Large intestine (tissue), 12 donors: ENCODE measurements around the gene POM121C. TPM values are rescaled to one million over a fixed set of nuclear protein-coding genes. Genes with fewer than 3 reads are reported as not detected.
"Not testable (repeated sequence)": the region's sequence is repeated elsewhere in the genome, so short reads cannot be mapped to it uniquely, and the experiment has no call there.

Experiments
- DNase-seq, 2 donors: peaks; one replicate each; pipeline versions ENCODE4 v3.0.0 to v3.0.0-alpha.2; 2013
- H3K27ac ChIP-seq: one replicate; pipeline ENCODE4 v1.5.1; 2013; ENCODE audit warnings: low read length
- H3K27me3 ChIP-seq: 2 replicates; pipeline ENCODE4 v1.6.1; 2013; ENCODE audit warnings: low read length; ENCODE audit not compliant: control insufficient read depth, insufficient read depth
- H3K36me3 ChIP-seq: 2 replicates; pipeline ENCODE4 v1.6.1; 2013; ENCODE audit warnings: low read length; ENCODE audit not compliant: control insufficient read depth, insufficient read depth
- H3K4me1 ChIP-seq: one replicate; pipeline ENCODE4 v1.6.1; 2013; ENCODE audit warnings: low read length; ENCODE audit not compliant: control insufficient read depth, insufficient read depth
- H3K4me3 ChIP-seq: one replicate; pipeline ENCODE4 v1.5.1; 2013; ENCODE audit warnings: low read length
- H3K9me3 ChIP-seq: one replicate; pipeline ENCODE4 v1.6.1; 2013; ENCODE audit warnings: mild to moderate bottlenecking, low read depth, low read length, moderate library complexity; ENCODE audit not compliant: control insufficient read depth
- WGBS: methylation state at CpG from one replicate; pipeline ENCODE4 v1.1.5; 2013; ENCODE audit warnings: low lambda C conversion rate; ENCODE audit not compliant: insufficient coverage; 5-methylcytosine and 5-hydroxymethylcytosine counted together
- long read RNA-seq, 11 donors: transcript quantifications; one replicate each; lab custom pipeline, GENCODE V29; 2026
- polyA plus RNA-seq: library from polyadenylated mRNA; unstranded; fragments of 120-200 nt; gene quantifications from one replicate; pipeline ENCODE4 v1.2.1, GENCODE V29; 2013

POM121C gene
- polyA plus RNA-seq = 38.2 TPM
- long read RNA-seq, donor 1 = 0 reads
- long read RNA-seq, donor 2, full-length matches to known transcripts = 2 of 2 reads
- long read RNA-seq, donor 2, partial matches to known transcripts = 0 of 2 reads
- long read RNA-seq, donor 2, other reads (novel, unspliced or antisense) = 0 of 2 reads
- long read RNA-seq, donor 3, partial matches to known transcripts = 5 of 8 reads
- long read RNA-seq, donor 3, other reads (novel, unspliced or antisense) = 0 of 8 reads
- long read RNA-seq, donor 4 = 0 reads
- long read RNA-seq, donor 5, partial matches to known transcripts = 0 of 1 reads
- long read RNA-seq, donor 5, other reads (novel, unspliced or antisense) = 0 of 1 reads
- long read RNA-seq, donor 6, partial matches to known transcripts = 7 of 10 reads
- long read RNA-seq, donor 6, other reads (novel, unspliced or antisense) = 0 of 10 reads
- long read RNA-seq, donor 7, partial matches to known transcripts = 0 of 2 reads
- long read RNA-seq, donor 7, other reads (novel, unspliced or antisense) = 0 of 2 reads
- long read RNA-seq, donor 8, full-length matches to known transcripts = 1 of 8 reads
- long read RNA-seq, donor 8, partial matches to known transcripts = 7 of 8 reads
- long read RNA-seq, donor 8, other reads (novel, unspliced or antisense) = 0 of 8 reads
- long read RNA-seq, donor 9, full-length matches to known transcripts = 2 of 2 reads
- long read RNA-seq, donor 9, partial matches to known transcripts = 0 of 2 reads
- long read RNA-seq, donor 9, other reads (novel, unspliced or antisense) = 0 of 2 reads
- long read RNA-seq, donor 10, partial matches to known transcripts = 0 of 1 reads
- long read RNA-seq, donor 10, other reads (novel, unspliced or antisense) = 0 of 1 reads
- long read RNA-seq, donor 11, partial matches to known transcripts = 0 of 3 reads
- long read RNA-seq, donor 11, other reads (novel, unspliced or antisense) = 0 of 3 reads

- not testable (repeated sequence) for H3K4me1 ChIP-seq, H3K27me3 ChIP-seq, H3K36me3 ChIP-seq, H3K9me3 ChIP-seq
- DNase-seq = peak; percentile 93
- Histone ChIP-seq H3K27ac (peak within 1 kb of the TSS; percentile 81), H3K4me3 (peak within 1 kb of the TSS; percentile 64)
- no CpG with 5 or more reads among the region's 49 CpGs for WGBS
Observed at GRCh38 chr7:75485979-75486643, at the start of gene POM121C. Gene POM121C (minus strand): TSS chr7:75486299. CDS start chr7:75441496, 44,803 bp downstream.

- Histone ChIP-seq H3K36me3 (no peaks in the 10 kb centered on the region), H3K4me1 (no peaks in the 10 kb centered on the region), H3K4me3 (no peak overlapping the region), H3K27ac (no peak overlapping the region), H3K27me3 (no peaks in the 10 kb centered on the region), H3K9me3 (no peaks in the 10 kb centered on the region)
- 72% methylated on average over 2 of the region's 8 CpGs for WGBS
- DNase-seq = no peak
Observed at GRCh38 chr7:75534727-75535307, 48.7 kb upstream of the POM121C start.

GRCh38 chr7:75533926-75534325 lies 47.8 kb upstream of the POM121C start:
- no peaks in the 10 kb centered on the region for H3K9me3 ChIP-seq
- no CpG with 5 or more reads among the region's 6 CpGs for WGBS

GRCh38 chr7:75532639-75533038 lies 46.5 kb upstream of the POM121C start:
- H3K27me3 ChIP-seq = no peaks in the 10 kb centered on the region
- no peaks in the 10 kb centered on the region for H3K36me3 ChIP-seq
- no peaks in the 10 kb centered on the region for H3K4me1 ChIP-seq
- H3K4me3 ChIP-seq = no peak overlapping the region
- no CpG with 5 or more reads among the region's 4 CpGs for WGBS
- no peak for DNase-seq
- no peak overlapping the region for H3K27ac ChIP-seq
- no peaks in the 10 kb centered on the region for H3K9me3 ChIP-seq

More at GRCh38 chr7:75533926-75534325, 47.8 kb upstream of the POM121C start:
- Histone ChIP-seq H3K36me3 (no peaks in the 10 kb centered on the region), H3K27ac (no peak overlapping the region), H3K4me1 (no peaks in the 10 kb centered on the region), H3K27me3 (no peaks in the 10 kb centered on the region), H3K4me3 (no peak overlapping the region)
- DNase-seq = no peak

GRCh38 chr7:75531359-75531821 lies 45.3 kb upstream of the POM121C start:
- H3K27ac ChIP-seq = no peak overlapping the region
- no peak for DNase-seq
- no peaks in the 10 kb centered on the region for H3K27me3 ChIP-seq
- H3K9me3 ChIP-seq = no peaks in the 10 kb centered on the region
- no peaks in the 10 kb centered on the region for H3K4me1 ChIP-seq
- WGBS = no CpG with 5 or more reads among the region's 6 CpGs
- H3K4me3 ChIP-seq = no peak overlapping the region
- no peaks in the 10 kb centered on the region for H3K36me3 ChIP-seq

- H3K4me1 ChIP-seq, H3K27me3 ChIP-seq, H3K9me3 ChIP-seq: not testable (repeated sequence)
- peaks cover 11% of the 10 kb centered on the region for H3K36me3 ChIP-seq
- WGBS = no CpG with 5 or more reads among the region's 37 CpGs
- peak overlapping the region; percentile 76 for H3K4me3 ChIP-seq
- peak in 1 of 2 donors; percentile 34 for DNase-seq
- peak overlapping the region; percentile 69 for H3K27ac ChIP-seq
Observed at GRCh38 chr7:75527224-75527722, 41.2 kb upstream of the POM121C start.

GRCh38 chr7:75521727-75522126 lies 35.6 kb upstream of the POM121C start:
- not testable (repeated sequence) for DNase-seq, H3K9me3 ChIP-seq, H3K4me1 ChIP-seq, H3K27me3 ChIP-seq, H3K27ac ChIP-seq, H3K4me3 ChIP-seq
- H3K36me3 ChIP-seq = peaks cover 17% of the 10 kb centered on the region

- peaks cover 12% of the 10 kb centered on the region for H3K36me3 ChIP-seq
- no CpG with 5 or more reads among the region's 2 CpGs for WGBS
Observed at GRCh38 chr7:75518842-75519241, 32.7 kb upstream of the POM121C start.

GRCh38 chr7:75509033-75509432 lies 22.9 kb upstream of the POM121C start:
- DNase-seq, H3K9me3 ChIP-seq, H3K4me3 ChIP-seq, H3K27ac ChIP-seq, H3K36me3 ChIP-seq, H3K4me1 ChIP-seq, H3K27me3 ChIP-seq: not testable (repeated sequence)
- no CpG with 5 or more reads among the region's 4 CpGs for WGBS

More at GRCh38 chr7:75518842-75519241, 32.7 kb upstream of the POM121C start:
- H3K4me3 ChIP-seq, H3K27ac ChIP-seq, H3K9me3 ChIP-seq, H3K4me1 ChIP-seq, H3K27me3 ChIP-seq, DNase-seq: not testable (repeated sequence)
